ENCODE measurements around the gene L2HGDH.

GRCh38 chr14:50257732-50258131 lies 54.3 kb downstream of the L2HGDH start:
- TF ChIP-seq CTCF (conservative IDR thresholded peaks at IDR 0.05; ENCODE audit: low read depth, low read length) (no peak), EZH2 (IDR thresholded peaks at IDR 0.05; ENCODE audit: low read length, unreplicated experiment) (no peak)

Measured in PC-3 (cell line).